SW 1271 (cell line): ENCODE measurements around the gene TEX51.

Source experiments
- DNase-seq, 2 experiments: peaks; one replicate each; lab custom pipeline; 2025; lab: John Stamatoyannopoulos, UW

TEX51 gene

GRCh38 chr2:126898636-126899035 lies at the start of gene TEX51:
TEX51 (plus strand) TSS chr2:126898890; CDS start chr2:126898919, 29 bp downstream.
- no peak for DNase-seq

- no peak for DNase-seq
Observed at GRCh38 chr2:126849054-126849453, 49.6 kb upstream of the TEX51 start.

- no peak for DNase-seq
Observed at GRCh38 chr2:126849486-126849885, 49.2 kb upstream of the TEX51 start.

- no peak for DNase-seq
Observed at GRCh38 chr2:126849991-126850535, 48.6 kb upstream of the TEX51 start.

GRCh38 chr2:126850940-126851339 lies 47.8 kb upstream of the TEX51 start:
- no peak for DNase-seq

- no peak for DNase-seq
Observed at GRCh38 chr2:126851756-126852155, 46.9 kb upstream of the TEX51 start.

- no peak for DNase-seq
Observed at GRCh38 chr2:126852361-126852760, 46.3 kb upstream of the TEX51 start.

GRCh38 chr2:126855606-126856005 lies 43.1 kb upstream of the TEX51 start:
- DNase-seq = no peak

GRCh38 chr2:126856403-126856802 lies 42.3 kb upstream of the TEX51 start:
- no peak for DNase-seq

- no peak for DNase-seq
Observed at GRCh38 chr2:126857502-126857901, 41.2 kb upstream of the TEX51 start.

- DNase-seq = no peak
Observed at GRCh38 chr2:126858013-126858412, 40.7 kb upstream of the TEX51 start.

- DNase-seq = no peak
Observed at GRCh38 chr2:126858436-126858835, 40.3 kb upstream of the TEX51 start.

GRCh38 chr2:126858991-126859390 lies 39.7 kb upstream of the TEX51 start:
- no peak for DNase-seq

- DNase-seq = no peak
Observed at GRCh38 chr2:126859631-126860030, 39.1 kb upstream of the TEX51 start.

- no peak for DNase-seq
Observed at GRCh38 chr2:126860385-126860784, 38.3 kb upstream of the TEX51 start.

- no peak for DNase-seq
Observed at GRCh38 chr2:126862730-126863129, 36.0 kb upstream of the TEX51 start.

- no peak for DNase-seq
Observed at GRCh38 chr2:126863336-126864015, 35.2 kb upstream of the TEX51 start.

- DNase-seq = no peak
Observed at GRCh38 chr2:126864861-126865260, 33.8 kb upstream of the TEX51 start.

- no peak for DNase-seq
Observed at GRCh38 chr2:126866451-126866850, 32.2 kb upstream of the TEX51 start.

- no peak for DNase-seq
Observed at GRCh38 chr2:126874961-126875360, 23.7 kb upstream of the TEX51 start.

- DNase-seq = no peak
Observed at GRCh38 chr2:126876631-126877030, 22.1 kb upstream of the TEX51 start.

GRCh38 chr2:126877041-126877440 lies 21.6 kb upstream of the TEX51 start:
- DNase-seq = no peak

GRCh38 chr2:126877861-126878565 lies 20.7 kb upstream of the TEX51 start:
- no peak for DNase-seq
